ENCODE measurements around the gene CCDC148.

- TF ChIP-seq POLR2AphosphoS5 (IDR thresholded peaks at IDR 0.05; ENCODE audit: low read depth, low read length): no peak
- TF ChIP-seq REST (IDR thresholded peaks at IDR 0.05; ENCODE audit: insufficient read depth in 1 of 2, low read depth in 2 of 2, low read length in 2 of 2): no peak
Observed at GRCh38 chr2:158321264-158321663, 135.3 kb downstream of the CCDC148 start.
